Lung (tissue), 12 donors: ENCODE data around the gene CST2. TPM values are rescaled to one million over a fixed set of nuclear protein-coding genes. Genes with fewer than 3 reads are reported as not detected.
"Not testable (repeated sequence)": the region's sequence is repeated elsewhere in the genome, so short reads cannot be mapped to it uniquely, and the experiment has no call there.

Experiments used
- ATAC-seq: fragments of 200-7000 bp; cut with Tn5 transposase; one replicate; pipeline ENCODE4 v1.9.1; 2020; ENCODE audit warnings: moderate number of reproducible peaks; ENCODE audit not compliant: insufficient read depth, low FRiP score
- DNase-seq, 3 donors: peaks; one replicate each; pipeline ENCODE4 v3.0.0-alpha.2; 2013 to 2017
- H3K27ac ChIP-seq, 2 donors: one replicate each; pipeline ENCODE4 v1.5.1; 2013; ENCODE audit warnings: mild to moderate bottlenecking in 2 of 2, moderate library complexity in 2 of 2, control low read depth in 1 of 2, inconsistent platforms in 1 of 2, low read depth in 1 of 2, low read length in 1 of 2
- H3K27me3 ChIP-seq, 3 donors: one replicate each; pipeline ENCODE4 v1.5.1; 2013; ENCODE audit warnings: low read length in 2 of 3; ENCODE audit not compliant: control insufficient read depth in 3 of 3, insufficient read depth in 3 of 3
- H3K36me3 ChIP-seq, 4 donors: one replicate each; pipeline ENCODE4 v1.5.1; 2013; ENCODE audit warnings: low read length in 4 of 4, mild to moderate bottlenecking in 1 of 4, moderate library complexity in 1 of 4; ENCODE audit not compliant: control insufficient read depth in 4 of 4, insufficient read depth in 4 of 4
- H3K4me1 ChIP-seq, 5 donors: one replicate each; pipeline ENCODE4 v1.5.1; 2013; ENCODE audit warnings: low read length in 5 of 5, mild to moderate bottlenecking in 2 of 5, moderate library complexity in 1 of 5; ENCODE audit not compliant: control insufficient read depth in 5 of 5, insufficient read depth in 5 of 5
- H3K4me3 ChIP-seq: one replicate; pipeline ENCODE4 v1.5.1; 2013; ENCODE audit warnings: mild to moderate bottlenecking, control low read depth, moderate library complexity
- H3K9ac ChIP-seq, 2 donors: one replicate each; pipeline ENCODE4 v1.5.1; 2013; ENCODE audit warnings: low read length in 2 of 2, control low read depth in 1 of 2; ENCODE audit not compliant: insufficient read depth in 1 of 2
- H3K9me3 ChIP-seq, 4 donors: one replicate each; pipeline ENCODE4 v1.5.1; 2013; ENCODE audit warnings: low read length in 3 of 4, mild to moderate bottlenecking in 1 of 4, moderate library complexity in 1 of 4; ENCODE audit not compliant: control insufficient read depth in 4 of 4, insufficient read depth in 3 of 4
- WGBS, 2 donors: extraction: QIAGEN DNeasy Blood & Tissue Kit; methylation state at CpG; one replicate each; pipeline ENCODE4 v1.1.7; 2013; 5-methylcytosine and 5-hydroxymethylcytosine counted together
- polyA plus RNA-seq, 2 donors: library from polyadenylated mRNA; stranded (reverse); fragments of 200-250 nt; gene quantifications; one replicate each; pipeline ENCODE4 v1.2.1, GENCODE V29; 2013
- total RNA-seq, 2 donors: library from RNA; depleted of rRNA in 1 of 2; stranded (reverse); fragments of >200 nt in 1 of 2; gene quantifications; one replicate each; pipeline ENCODE4 v1.2.1, GENCODE V29; 2014 to 2021
- TF ChIP-seq, protein P1 (sequence below): IDR thresholded peaks from 2 replicates; pipeline ENCODE4 v1.5.1; 2012; ENCODE audit warnings: mild to moderate bottlenecking; ENCODE audit errors: control extremely low read depth, extremely low read depth
- donor health status: control.
- donor health status: control.
- donor health status: Bipolar disorder and iron deficiency.
- donor health status: healthy.
- donor health status: DM: yes; HTN: yes; CAD: no.

The CST2 gene
- total and polyA plus RNA-seq, 4 donors = 0.28 to 1.1 (median 0.31) TPM; not detected in 1

DNA sequence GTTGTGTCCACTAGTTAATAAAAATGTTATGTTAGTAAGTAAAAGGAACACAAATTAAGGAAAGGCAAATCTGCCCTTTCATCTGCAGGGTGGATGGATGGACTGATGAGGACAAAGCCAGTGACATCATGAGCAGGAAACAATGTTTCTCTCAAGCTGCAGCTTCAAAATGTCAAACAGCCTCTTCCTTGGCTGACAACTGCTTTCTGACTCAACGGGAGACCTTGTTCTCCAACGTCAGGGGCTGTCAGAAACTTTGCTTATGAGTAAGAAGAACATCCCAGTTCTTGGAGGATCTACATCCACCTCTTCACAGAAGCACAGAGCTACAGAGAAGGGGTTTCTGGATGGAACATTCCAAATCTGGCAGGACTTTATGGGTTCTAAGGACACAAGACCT, 6.0 kb downstream of the CST2 start:
- H3K4me3 ChIP-seq = no peak overlapping the region
- 45 to 62% methylated on average over 2 of the region's 2 CpGs for WGBS, 2 donors
- peaks cover 0 to 5% (median 0%) of the 10 kb centered on the region in 5 donors for H3K4me1 ChIP-seq
- no peak for ATAC-seq
- no peaks in the 10 kb centered on the region for H3K27me3 ChIP-seq
- peak in 1 of 3 donors; percentile 4 for DNase-seq
- H3K9ac ChIP-seq = no peak overlapping the region
- no peaks in the 10 kb centered on the region for H3K36me3 ChIP-seq
- H3K27ac ChIP-seq = no peak overlapping the region
- peaks cover 0 to 2% (median 0%) of the 10 kb centered on the region in 4 donors for H3K9me3 ChIP-seq
- TF ChIP-seq, protein P1, sequence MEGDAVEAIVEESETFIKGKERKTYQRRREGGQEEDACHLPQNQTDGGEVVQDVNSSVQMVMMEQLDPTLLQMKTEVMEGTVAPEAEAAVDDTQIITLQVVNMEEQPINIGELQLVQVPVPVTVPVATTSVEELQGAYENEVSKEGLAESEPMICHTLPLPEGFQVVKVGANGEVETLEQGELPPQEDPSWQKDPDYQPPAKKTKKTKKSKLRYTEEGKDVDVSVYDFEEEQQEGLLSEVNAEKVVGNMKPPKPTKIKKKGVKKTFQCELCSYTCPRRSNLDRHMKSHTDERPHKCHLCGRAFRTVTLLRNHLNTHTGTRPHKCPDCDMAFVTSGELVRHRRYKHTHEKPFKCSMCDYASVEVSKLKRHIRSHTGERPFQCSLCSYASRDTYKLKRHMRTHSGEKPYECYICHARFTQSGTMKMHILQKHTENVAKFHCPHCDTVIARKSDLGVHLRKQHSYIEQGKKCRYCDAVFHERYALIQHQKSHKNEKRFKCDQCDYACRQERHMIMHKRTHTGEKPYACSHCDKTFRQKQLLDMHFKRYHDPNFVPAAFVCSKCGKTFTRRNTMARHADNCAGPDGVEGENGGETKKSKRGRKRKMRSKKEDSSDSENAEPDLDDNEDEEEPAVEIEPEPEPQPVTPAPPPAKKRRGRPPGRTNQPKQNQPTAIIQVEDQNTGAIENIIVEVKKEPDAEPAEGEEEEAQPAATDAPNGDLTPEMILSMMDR = no peak

DNA sequence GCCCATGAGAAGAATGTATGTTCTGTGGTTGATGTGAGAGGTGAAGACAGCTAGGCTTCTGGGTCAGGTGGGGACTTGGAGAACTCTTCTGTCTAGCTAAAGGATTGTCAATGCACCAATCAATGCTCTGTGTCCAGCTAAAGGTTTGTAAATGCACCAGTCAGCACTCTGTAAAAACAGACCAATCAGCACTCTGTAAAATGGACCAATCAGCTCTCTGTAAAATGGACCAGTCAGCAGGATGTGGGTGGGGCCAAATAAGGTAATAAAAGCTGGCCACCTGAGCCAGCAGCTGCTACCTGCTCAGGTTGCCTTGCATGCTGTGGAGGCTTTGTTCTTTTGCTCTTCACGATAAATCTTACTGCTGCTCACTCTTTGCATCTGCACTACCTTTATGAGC, 15.0 kb downstream of the CST2 start:
- not testable (repeated sequence) for H3K27me3 ChIP-seq, H3K9me3 ChIP-seq, H3K9ac ChIP-seq, H3K36me3 ChIP-seq, DNase-seq, H3K27ac ChIP-seq, ATAC-seq, H3K4me1 ChIP-seq, H3K4me3 ChIP-seq
- WGBS, 2 donors = 94 to 95% methylated on average over 1 of the region's 1 CpG

DNA sequence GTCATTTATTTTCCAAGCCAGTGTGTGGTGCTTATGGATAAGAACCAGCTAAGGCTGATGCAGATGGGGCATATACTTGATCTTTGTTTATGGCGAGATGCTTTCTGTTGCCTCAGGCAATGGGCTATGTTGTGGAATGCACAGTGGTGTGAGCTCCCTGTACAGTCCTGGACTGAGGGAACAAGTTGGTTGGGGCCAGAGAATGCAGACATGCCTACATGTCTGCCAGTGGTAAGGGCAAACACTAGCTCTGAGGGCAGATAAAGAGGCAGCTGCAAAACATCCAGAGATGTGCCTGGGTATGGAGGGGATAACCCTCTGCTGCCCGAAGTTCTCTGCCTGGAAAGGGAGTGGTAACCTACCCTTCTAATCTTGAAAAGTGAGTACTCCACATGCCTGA, 16.2 kb downstream of the CST2 start:
- H3K27ac ChIP-seq, H3K9me3 ChIP-seq, ATAC-seq, H3K27me3 ChIP-seq, DNase-seq, H3K9ac ChIP-seq, H3K36me3 ChIP-seq, H3K4me3 ChIP-seq, H3K4me1 ChIP-seq: not testable (repeated sequence)
- WGBS, 2 donors = 93% methylated on average over 2 of the region's 2 CpGs

DNA sequence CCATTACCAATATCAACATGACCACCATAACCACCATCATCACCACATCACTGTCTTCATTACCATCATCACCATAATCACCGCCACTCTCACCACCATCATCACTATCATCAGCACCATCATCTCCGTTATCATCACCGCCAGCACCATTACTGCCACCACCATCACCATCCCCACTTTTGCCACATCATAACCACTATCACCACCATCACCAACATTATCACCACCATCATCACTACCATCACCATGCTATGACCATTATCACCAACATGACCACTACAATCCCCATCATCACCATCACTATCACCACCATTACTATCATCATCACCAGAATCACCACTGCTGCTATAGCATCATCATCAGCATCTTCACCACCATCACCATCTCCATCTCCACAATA, 25.7 kb downstream of the CST2 start:
- Histone ChIP-seq H3K4me3 (no peak overlapping the region), H3K9ac (no peak overlapping the region), H3K4me1 (no peaks in the 10 kb centered on the region), H3K36me3 (no peaks in the 10 kb centered on the region), H3K27ac (no peak overlapping the region), H3K9me3 (no peaks in the 10 kb centered on the region), H3K27me3 (no peaks in the 10 kb centered on the region)
- DNase-seq (no peak), ATAC-seq (no peak)
- TF ChIP-seq, protein P1 = no peak
- 95 to 98% methylated on average over 3 of the region's 3 CpGs for WGBS, 2 donors

DNA sequence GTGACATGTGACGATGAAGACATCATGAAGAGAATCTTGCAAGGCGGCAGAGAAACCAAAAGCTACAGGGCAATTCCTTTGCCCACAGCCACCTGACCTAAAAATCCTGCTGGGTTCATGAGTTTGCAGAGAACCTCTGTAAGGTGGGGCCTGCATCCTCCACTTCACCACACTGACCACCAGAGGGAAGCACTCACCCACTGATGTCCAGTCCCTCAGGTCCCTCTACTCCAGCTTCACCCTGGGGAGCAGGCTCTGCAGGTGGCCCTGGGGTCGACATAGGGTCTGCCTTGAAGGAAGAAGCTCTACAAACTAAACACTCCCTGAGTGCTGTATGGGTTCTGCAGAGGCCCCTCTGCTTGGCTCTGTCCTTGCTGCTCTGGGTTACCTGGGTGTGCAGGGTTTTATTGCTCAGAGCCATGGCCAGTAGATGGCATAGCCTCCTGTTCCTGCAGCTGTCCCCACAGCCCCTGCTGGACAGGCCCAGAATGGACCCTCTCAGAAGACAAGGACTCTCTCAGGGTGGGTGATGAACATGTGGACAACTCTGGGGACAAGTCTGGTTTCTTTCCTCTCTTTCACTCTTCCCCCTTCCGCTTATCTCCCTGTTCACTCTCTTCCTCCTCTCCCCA, 27.2 kb downstream of the CST2 start:
- H3K27ac ChIP-seq, H3K9me3 ChIP-seq, H3K4me1 ChIP-seq, H3K36me3 ChIP-seq, H3K4me3 ChIP-seq, ATAC-seq, H3K27me3 ChIP-seq, H3K9ac ChIP-seq: not testable (repeated sequence)
- DNase-seq = peak in 1 of 3 donors; percentile 5
- 52 to 56% methylated on average over 4 of the region's 4 CpGs for WGBS, 2 donors
